PC-9 (cell line): ENCODE measurements around the gene PTPN14.

ENCODE experiments used
- CTCF ChIP-seq: fragments of 200-600 bp; sonication (generic); conservative IDR thresholded peaks from 2 replicates; pipeline ENCODE4 v1.6.1; 2017; ENCODE audit warnings: mixed run types, antibody characterized with exemption, mild to moderate bottlenecking, moderate library complexity
- EZH2 ChIP-seq: fragments of 200-600 bp; sonication (generic); IDR thresholded peaks from 2 replicates; pipeline ENCODE4 v1.8.0; 2017; ENCODE audit warnings: antibody characterized with exemption, low read depth

GRCh38 chr1:214566158-214567104 lies 15.0 kb upstream of the PTPN14 start:
- TF ChIP-seq CTCF (no peak), EZH2 (no peak)
